Activated CD8-positive, alpha-beta memory T cell treated with anti-CD3 and anti-CD28 coated beads, Interleukin-2, amount 50 U/mL, for 24 hours (primary cell): Measurements from ENCODE around the gene SUPT20HL1.

Experiments used
- DNase-seq: peaks from one replicate; pipeline ENCODE4 v3.0.0-alpha.2; 2020; ENCODE audit errors: extremely low read depth

SUPT20HL1 gene

GRCh38 chrX:24396236-24396930 lies 35.9 kb downstream of the SUPT20HL1 start:
- DNase-seq = no peak

GRCh38 chrX:24396931-24397279 lies 36.5 kb downstream of the SUPT20HL1 start:
- DNase-seq = no peak

- no peak for DNase-seq
These were observed 38.3 kb downstream of the SUPT20HL1 start for GRCh38 chrX:24398766-24399165.

- no peak for DNase-seq
These were observed 39.1 kb downstream of the SUPT20HL1 start for GRCh38 chrX:24399550-24399949.

GRCh38 chrX:24405959-24406358 lies 45.5 kb downstream of the SUPT20HL1 start:
- DNase-seq = no peak
